A172 (cell line): Measurements from ENCODE around the gene GPS2. TPM values are rescaled to one million over a fixed set of nuclear protein-coding genes. Genes with fewer than 3 reads are reported as not detected.

Experiments
- DNase-seq: peaks from one replicate; pipeline ENCODE4 v3.0.0-alpha.2; 2015; ENCODE audit warnings: low spot score
- total RNA-seq: library from RNA; depleted of rRNA; stranded (reverse); fragments of >200 nt; shearing (Covaris generic); gene quantifications from 2 replicates; pipeline ENCODE4 v1.2.3, GENCODE V29; 2014; rRNA removed

The GPS2 gene, protein sequence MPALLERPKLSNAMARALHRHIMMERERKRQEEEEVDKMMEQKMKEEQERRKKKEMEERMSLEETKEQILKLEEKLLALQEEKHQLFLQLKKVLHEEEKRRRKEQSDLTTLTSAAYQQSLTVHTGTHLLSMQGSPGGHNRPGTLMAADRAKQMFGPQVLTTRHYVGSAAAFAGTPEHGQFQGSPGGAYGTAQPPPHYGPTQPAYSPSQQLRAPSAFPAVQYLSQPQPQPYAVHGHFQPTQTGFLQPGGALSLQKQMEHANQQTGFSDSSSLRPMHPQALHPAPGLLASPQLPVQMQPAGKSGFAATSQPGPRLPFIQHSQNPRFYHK
- total RNA-seq = 100 and 114 TPM in 2 replicates

DNA sequence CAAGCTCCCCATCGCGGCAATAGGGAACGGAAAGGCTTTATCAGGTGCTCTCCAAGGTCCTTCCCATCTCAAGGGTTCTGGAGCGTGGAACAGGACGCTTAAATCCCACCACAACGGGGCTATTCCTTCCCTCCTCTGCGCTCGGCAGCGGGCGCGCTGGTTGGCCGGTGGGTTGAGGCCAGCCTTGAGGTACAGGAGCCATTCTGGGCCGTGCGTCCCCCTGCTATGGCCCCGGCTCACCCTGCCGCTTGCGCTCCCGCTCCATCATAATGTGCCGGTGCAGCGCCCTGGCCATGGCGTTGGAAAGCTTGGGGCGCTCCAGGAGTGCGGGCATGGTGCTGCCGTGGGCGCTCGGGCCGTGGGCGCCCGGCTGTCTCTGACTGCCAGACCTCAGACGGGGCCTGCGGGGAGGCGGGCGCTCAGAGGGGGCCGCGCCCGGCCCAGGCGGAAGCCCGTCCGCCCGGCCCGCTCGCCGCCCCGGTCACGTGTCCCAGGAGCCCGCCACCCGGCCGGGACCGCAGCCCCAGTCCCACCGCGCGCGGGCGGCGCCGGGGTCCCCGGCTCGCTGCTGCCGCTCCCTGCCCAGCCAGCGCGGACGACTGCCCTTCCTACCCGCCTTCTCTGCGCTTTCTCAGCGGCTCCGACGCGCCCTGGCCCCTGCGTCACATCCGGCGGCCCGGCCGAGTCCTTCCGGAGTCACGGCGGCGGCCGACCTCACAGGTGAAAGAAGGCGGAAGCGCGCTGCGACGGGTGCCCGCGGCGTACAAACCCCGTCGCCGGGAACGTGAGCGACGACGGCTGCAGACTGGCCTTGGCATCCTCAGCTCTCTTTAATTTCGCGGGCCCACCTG is at the start of gene GPS2:
TSS of gene GPS2 (minus strand) at position 642 of the 851 bp plus-strand sequence. CDS start at position 334, 308 bp downstream.
- DNase-seq = peak; percentile 60

DNA sequence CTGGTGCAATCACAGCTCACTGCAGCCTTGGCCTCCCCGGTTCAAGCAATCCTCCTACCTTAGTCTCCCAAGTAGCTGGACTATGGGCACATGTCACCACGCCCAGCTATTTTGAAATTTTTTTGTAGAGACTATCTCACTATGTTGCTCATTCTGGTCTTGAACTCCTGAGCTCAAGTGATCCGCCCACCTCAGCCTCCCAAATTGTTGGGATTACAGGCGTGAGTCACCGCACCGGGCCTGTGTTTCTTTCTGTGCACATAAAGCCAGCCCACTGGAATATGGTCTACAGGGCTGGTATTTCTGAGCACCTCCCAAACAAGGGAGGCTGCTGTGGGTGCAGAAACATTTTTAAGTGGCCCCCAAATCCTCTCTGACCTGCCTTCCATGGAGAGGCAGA is 48.2 kb upstream of the GPS2 start:
- no peak for DNase-seq

DNA sequence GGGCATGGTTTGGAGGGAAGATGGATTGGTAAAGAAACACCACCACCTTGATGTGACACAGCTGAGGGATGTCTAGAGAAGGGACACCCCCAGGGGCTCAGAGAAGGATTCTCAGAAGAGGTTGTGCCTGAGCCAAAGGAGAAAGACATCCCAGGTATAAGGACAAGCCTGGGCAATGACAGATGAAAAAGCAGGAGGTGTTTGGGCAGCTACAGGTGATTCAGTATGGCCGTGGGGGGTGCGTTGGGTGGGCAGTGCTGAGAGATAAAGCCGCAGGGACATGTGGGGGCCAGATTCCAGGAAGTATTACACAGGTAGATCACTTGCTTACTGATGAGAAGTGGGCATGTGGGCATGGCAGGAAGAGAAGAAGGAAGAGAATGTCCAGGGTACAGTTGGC is 46.7 kb upstream of the GPS2 start:
- no peak for DNase-seq

DNA sequence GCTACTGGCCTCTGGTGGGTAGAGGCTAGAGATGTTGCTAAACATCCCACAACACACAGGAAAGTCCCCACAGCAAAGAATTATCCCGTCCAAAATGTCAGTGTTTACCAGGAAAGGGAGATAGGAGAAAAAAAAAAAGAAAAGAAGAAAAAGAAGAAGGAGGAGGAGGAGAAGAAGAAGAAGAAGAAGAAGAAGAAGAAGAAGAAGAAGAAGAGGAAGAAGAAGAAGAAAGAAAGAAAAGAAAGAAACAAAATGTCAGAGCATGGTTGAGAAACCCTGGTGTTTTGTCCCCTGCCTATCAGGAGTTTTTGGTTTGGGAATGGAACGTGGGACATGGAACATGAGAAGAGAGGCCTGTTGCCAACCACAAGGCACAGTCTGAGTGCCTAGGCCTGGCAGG is 42.2 kb upstream of the GPS2 start:
- no peak for DNase-seq

DNA sequence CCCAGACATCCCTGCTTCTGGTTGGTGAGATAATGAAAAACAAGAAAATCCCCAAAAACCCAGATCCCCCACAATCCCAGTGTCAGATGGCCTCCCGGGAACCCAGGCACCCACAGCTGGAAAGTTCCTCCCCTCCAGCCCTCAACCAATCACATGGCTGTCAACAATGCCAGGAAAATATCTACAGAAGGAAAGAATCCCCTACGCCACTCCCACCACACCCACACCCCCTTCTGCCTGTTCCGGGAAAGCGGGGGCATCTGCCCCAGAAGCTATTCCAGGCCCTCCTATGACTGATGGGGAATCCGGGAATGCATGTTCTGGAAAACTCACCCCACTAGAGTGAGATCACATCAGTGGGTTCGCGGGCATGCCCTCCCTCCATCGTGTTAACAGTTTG is 41.6 kb upstream of the GPS2 start:
- DNase-seq = no peak

DNA sequence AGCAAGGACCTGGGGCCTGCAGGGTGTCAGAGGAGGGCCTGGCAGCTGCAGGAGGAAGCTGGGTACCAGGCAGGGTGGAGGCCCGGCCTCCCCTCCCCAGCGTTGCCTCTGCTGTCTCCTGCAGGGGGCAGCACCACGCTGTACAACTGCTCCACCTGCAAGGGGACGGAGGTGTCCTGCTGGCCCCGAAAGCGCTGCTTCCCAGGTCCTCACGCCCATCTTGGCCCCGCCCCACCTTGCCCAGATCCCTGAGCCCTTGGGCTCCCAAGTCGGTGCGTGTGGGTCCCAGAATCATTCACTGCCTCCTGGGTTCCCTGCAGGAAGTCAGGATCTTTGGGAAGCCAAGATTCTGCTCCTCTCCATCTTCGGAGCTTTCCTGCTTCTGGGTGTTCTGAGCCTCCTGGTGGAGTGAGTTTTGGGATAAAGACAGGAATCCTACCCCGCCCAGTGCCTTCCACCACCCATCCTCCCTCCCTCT is 41.0 kb upstream of the GPS2 start:
- peak; percentile 77 for DNase-seq

DNA sequence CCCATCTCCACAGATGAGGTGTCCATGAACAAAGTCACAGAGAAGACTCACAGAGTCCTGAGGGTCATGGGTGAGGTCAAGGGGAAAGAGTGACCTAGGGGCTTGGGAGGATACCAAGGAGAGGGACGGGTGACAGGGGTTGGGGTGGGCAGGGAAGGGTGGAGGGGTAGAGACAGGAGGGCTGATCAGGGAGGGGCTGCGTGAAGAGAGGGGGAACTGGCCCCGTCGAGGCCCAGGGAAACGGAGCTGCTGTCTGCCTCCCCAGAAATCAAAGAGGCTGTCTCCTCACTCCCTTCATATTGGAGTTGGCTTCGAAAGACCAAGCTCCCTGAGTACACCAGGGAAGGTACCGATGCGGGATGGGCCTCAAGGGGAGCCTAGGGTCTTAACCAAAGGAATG is 40.4 kb upstream of the GPS2 start:
- no peak for DNase-seq

DNA sequence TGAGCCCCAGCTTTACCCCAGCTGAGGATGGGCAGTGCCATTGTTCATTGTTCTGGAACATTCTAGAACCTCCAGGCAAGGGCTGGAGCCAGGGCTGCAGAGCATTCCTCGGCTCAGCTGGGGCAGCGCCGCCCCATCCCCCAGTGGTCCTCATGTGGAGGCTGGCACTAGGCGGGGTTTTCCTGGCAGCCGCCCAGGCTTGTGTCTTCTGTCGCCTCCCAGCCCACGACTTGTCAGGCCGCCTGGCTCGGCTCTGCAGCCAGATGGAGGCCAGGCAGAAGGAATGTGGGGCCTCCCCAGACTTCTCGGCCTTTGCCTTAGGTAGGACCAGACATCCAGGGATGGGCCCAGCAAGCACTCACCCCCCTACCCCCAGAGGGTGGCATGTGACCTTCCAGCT is 39.9 kb upstream of the GPS2 start, which contains the start of gene TMEM95:
TSS of gene TMEM95 (plus strand) at position 104 of the 400 bp plus-strand sequence. CDS start at position 153, 49 bp downstream.
- peak; percentile 39 for DNase-seq

DNA sequence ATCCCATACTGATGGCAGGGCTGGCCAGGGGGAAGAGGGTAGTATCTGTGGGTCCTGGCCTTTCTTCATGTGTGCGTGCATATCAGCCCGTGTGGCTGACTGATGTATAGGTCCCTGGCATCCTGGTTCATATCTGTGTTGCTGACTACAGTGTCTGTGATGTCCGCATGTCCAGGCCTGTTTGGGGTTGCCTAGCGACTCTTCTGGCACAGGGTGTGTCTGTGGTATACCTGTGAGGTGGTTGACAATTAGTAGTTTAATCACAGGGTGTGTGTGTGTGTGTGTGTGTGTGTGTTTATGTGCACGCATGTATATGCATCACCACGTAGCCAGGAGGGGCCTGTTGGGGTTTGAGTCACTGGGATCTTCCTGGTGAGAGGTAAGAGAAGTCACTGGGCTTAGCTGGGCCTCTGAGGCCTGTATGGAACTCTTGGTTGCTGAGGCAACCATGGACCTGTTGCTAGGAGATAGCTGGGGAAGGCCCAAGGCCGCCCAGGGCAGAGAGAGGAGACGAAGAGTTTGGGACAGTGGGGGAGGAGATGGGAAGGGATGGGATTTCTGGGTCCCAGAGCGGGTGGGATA is 39.2 kb upstream of the GPS2 start:
- no peak for DNase-seq

DNA sequence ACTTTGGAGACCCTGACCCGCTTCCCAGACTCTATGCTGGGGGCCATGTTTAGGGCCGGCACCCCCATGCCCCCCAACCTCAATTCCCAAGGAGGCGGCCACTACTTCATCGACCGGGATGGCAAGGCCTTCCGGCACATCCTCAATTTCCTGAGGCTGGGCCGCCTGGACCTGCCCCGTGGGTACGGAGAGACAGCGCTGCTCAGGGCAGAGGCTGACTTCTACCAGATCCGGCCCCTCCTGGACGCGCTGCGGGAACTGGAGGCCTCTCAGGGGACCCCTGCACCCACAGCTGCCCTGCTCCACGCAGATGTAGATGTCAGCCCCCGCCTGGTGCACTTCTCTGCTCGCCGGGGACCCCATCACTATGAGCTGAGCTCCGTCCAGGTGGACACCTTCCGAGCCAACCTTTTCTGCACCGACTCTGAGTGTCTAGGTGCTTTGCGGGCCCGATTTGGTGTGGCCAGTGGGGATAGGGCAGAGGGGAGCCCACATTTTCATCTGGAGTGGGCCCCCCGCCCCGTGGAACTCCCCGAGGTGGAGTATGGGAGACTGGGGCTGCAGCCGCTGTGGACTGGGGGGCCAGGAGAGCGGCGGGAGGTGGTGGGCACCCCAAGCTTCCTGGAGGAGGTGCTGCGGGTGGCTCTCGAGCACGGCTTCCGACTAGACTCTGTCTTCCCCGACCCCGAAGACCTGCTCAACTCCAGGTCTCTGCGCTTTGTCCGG is 37.9 kb upstream of the GPS2 start:
- DNase-seq = no peak

DNA sequence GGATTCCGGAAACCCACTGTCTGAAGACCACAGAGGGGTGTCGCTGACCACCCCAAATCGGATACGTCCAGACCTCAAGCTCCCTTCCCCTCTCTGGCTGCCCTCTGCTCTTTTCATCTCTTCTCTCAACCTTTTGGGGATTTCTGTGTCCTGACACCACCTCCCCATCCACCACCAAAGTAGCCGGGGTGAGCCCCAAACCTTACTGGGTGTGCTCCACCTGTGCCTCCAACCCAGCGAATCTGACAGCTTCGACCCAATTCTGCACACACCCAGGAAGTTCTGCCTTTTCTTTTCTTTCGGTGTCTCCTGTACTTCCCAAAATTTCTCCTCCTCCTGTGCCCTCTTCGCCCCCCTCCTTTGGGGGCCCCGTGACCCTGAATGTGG is 37.3 kb upstream of the GPS2 start:
- no peak for DNase-seq

DNA sequence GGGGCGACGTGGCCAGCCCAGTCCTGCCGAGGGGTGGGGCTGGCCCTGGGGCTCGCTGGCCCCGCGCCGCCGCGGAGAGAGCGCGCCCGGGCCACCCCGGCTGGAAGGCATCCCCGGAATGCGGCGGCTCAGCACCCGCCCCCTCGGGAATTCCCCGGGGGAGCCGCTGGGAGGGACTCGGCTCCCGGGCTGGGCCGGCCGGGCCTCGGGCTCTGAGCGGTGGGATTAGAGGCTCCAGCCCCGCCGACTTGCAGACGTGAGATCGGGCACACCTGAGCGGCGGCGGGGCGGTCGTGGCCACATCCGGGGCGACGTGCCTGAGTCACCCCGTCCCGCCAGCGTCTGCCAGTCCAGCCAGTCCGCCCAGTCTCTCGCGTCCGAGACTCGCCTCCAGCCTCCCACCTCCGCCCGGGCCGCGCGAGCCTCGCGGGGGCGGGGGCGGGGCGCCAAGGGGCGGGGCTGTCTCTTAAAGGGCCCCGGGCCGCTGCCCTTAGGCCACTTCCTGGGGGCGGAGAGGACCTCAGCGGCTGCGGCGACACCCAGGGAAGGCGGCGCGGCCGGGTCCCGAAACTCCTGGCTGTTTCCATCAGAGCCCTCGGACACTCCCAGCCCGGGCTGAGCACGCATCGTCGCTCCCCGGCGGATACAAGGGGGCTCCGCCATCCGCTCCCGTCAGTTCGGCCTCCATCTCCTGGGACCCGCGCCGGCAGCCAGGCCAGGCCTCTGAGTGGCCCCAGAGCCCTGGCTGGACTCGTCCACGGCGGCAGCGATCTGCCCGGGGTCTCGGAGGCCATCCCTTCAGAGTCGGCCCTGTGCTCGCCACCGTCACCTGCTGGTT is 36.7 kb upstream of the GPS2 start, which contains the start of gene KCTD11:
TSS of gene KCTD11 (plus strand) at position 498 of the 838 bp plus-strand sequence.
- peak; percentile 91 for DNase-seq

DNA sequence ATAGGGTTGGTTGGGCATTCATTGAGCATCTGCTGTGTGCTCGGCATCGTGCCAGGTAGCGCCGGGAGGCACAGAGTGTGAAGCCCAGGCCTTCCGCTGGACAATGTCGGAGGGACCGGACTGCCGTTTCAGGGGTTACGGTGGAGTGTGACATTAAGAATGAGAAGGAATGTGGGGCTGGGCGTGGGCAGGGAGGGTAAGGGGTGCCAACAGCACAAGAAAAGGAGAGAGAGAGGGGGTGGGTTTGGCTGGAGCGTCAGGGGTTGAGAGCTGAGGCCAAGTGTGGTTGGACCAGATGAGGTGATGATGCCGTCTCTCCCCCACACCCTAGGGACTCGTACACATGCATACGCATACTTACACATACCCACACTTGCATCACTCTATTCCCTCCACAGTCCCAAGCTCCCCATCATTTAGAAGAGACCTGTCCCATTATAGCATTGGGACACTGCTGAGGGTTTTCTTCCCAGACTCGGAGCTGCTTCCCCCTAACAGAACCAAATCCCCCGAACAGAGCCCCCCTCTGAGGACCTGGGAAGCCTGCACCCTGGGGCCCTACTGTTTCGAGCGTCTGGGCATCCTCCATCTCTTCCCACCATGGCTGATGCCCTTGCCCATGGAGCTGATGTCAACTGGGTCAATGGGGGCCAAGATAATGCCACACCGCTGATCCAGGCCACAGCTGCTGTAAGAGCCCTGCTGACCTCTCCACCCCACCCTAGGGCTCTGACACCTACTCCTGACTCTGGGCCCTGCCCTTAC is 33.5 kb upstream of the GPS2 start:
- no peak for DNase-seq

DNA sequence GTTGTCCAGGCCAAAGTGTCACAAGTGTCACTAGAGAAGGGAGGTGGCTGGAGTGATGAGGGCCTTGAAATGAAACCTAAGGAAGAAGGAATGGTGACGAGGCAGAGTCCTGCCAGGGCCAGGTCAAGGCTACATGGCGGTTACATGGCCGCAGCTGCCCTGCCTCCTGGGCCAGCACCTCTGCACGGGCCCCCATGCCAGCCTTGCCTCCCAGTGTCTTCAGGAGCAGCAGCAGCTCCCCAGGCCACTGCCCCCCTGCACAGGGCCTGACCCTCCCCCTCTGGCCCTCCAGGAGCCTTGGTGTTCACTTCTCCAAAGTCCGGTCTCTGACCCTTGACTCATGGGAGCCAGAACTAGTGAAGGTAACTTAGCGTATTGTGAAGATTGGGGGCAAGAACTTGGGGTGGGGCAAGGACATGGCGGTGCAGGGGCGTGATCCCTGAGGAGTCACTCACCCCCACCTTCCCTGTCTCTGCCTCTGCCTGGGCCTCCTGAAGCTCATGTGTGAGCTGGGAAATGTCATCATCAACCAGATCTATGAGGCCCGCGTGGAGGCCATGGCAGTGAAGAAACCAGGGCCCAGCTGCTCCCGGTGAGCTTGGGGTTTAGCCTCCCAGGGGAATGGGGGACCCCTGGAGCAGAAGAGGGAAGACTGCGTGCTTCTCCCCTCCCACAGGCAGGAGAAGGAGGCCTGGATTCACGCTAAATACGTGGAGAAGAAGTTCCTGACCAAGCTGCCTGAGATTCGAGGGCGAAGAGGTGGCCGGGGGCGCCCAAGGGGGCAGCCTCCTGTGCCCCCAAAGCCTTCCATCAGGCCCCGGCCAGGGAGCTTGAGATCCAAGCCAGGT is 32.7 kb upstream of the GPS2 start:
- no peak for DNase-seq

DNA sequence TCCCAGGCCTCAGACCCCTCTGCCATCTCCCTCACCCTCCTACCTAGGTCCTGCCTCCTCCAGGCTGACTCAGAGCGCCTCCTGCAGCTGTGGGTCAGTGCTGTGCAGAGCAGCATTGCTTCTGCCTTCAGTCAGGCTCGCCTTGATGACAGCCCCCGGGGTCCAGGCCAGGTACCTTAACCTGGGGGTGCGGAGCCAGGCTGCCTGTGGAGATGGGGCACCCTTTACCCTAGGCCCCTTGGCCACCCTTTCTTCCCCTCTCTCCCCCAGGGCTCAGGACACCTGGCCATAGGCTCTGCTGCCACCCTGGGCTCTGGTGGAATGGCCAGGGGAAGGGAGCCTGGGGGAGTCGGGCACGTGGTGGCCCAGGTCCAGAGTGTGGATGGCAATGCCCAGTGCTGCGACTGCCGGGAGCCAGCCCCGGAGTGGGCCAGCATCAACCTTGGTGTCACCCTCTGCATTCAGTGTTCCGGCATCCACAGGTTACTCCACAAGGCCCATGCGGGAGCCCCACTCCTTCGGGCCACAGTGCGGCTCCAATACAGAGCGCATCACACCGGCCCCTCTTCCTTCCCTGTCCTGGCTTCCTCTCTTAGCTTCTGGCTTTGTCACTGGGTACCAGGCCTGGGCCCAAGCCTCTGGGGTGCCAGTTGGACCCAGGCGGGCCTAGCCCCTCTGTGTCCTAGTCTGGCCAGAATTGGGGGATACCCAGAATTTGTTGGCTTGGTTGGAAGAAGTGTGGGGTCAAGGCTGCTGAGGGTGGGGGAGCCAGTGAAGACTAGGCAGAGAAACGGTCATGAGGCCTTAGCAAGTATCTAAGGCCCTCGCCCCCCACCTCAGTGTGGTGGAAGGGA is 31.8 kb upstream of the GPS2 start:
- DNase-seq = no peak

DNA sequence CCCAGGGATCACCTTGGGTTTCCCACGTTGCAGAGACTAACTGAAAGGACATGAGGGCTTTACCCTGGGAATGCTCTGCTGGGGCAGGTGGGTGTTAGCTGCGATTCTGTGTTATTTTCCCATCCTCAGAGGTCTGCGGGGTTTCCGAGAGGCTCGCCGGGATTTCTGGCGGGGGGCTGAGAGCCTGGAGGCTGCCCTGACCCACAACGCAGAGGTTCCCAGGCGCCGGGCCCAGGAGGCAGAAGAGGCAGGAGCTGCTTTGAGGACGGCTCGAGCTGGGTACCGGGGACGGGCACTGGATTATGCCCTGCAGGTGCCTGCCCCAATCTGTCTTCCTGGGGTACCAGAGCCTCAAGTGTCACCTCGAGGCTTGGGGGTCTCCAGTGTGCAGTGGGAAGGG is 28.1 kb upstream of the GPS2 start:
- no peak for DNase-seq

DNA sequence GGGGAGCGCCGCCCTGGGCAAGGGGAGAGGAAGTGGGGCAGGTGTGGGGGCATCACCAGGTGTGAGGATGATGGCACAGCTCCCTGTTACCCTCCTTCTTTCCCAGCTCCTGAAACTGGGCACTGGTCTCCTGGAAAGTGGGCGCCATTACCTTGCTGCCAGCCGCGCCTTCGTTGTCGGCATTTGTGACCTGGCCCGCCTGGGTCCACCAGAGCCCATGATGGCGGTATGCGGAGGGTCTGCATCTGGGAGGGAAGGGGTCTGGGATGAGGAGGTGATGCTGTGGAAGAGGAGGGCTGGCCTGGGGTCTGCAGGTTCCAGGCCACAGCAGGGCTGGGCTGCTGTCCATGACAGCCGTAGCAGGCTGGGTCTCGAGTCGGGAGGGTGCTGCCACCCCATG is 26.7 kb upstream of the GPS2 start:
- no peak for DNase-seq

DNA sequence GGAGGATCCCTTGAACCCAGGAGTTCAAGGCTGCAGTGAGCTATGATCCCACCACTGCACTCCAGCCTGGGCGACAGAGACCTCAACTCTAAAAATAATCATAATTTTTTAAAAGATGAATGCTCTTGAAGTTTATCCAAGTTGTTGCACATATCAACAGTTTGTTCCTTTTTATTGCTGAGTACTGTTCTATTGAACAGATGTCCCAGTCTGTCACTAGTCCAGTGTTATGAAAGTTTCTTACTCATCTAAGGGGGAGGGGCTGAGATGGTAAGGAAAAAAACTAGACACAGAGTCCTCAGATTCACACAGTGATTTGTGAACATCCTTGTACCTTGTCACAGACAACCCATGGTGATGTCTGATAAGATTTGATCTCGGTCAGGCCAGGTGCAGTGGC is 25.0 kb upstream of the GPS2 start:
- DNase-seq = no peak
